H1 (cell line): ENCODE data around the gene MALT1. TPM values are rescaled to one million over a fixed set of nuclear protein-coding genes. Genes with fewer than 3 reads are reported as not detected.

Experiments used
- CTCF ChIA-PET: fragments of 300-600 bp; sonication (Branson Sonifier 250); formaldehyde crosslinking; loops from one replicate; lab custom pipeline; 2021; ENCODE audit not compliant: partially characterized antibody; lab: Charles Lee
- POLR2A ChIA-PET: fragments of 300-600 bp; sonication (Branson Sonifier 250); formaldehyde crosslinking; loops from one replicate; lab custom pipeline; 2021; ENCODE audit warnings: inconsistent platforms; ENCODE audit not compliant: partially characterized antibody; lab: Charles Lee
- DNase-seq, 2 experiments: peaks; one replicate each; pipeline versions ENCODE4 v3.0.0 to v3.0.0-alpha.2; 2010 to 2022; ENCODE audit warnings: low spot score in 2 of 2, low read depth in 1 of 2, mixed read lengths in 1 of 2
- FAIRE-seq: peaks from 2 replicates; lab custom pipeline; 2011; peaks lifted over from hg19 to GRCh38; lab: Jason Lieb, UNC
- H2AFZ ChIP-seq: 2 replicates; pipeline ENCODE4 v1.8.1; 2012; ENCODE audit warnings: low read length, inconsistent platforms
- H2AK5ac ChIP-seq: 2 replicates; pipeline ENCODE4 v1.6.1; 2013; ENCODE audit warnings: low read depth, low read length
- H2BK120ac ChIP-seq: replicated peaks from 2 replicates; pipeline ENCODE3; 2013; ENCODE audit warnings: low read depth, low read length, inconsistent platforms
- H2BK12ac ChIP-seq: 2 replicates; pipeline ENCODE4 v1.6.1; 2013; ENCODE audit warnings: low read depth, low read length
- H2BK15ac ChIP-seq: 2 replicates; pipeline ENCODE4 v1.6.1; 2013; ENCODE audit warnings: low read length
- H2BK20ac ChIP-seq: 2 replicates; pipeline ENCODE4 v1.6.1; 2013; ENCODE audit warnings: low read length
- H2BK5ac ChIP-seq: 2 replicates; pipeline ENCODE4 v1.6.1; 2013; ENCODE audit warnings: low read depth, low read length
- H3K14ac ChIP-seq: 2 replicates; pipeline ENCODE4 v1.6.1; 2013; ENCODE audit warnings: inconsistent platforms; ENCODE audit not compliant: insufficient read length
- H3K18ac ChIP-seq: 2 replicates; pipeline ENCODE4 v1.6.1; 2013; ENCODE audit warnings: low read length; ENCODE audit errors: extremely low read depth
- H3K23ac ChIP-seq: 2 replicates; pipeline ENCODE4 v1.6.1; 2013; ENCODE audit warnings: inconsistent platforms; ENCODE audit not compliant: insufficient read length
- H3K23me2 ChIP-seq: 2 replicates; pipeline ENCODE4 v1.6.1; 2013; ENCODE audit warnings: low read depth, low read length
- H3K27ac ChIP-seq: 2 replicates; pipeline ENCODE4 v1.6.1; 2011; ENCODE audit warnings: low read depth, low read length, inconsistent platforms
- H3K27me3 ChIP-seq, 4 experiments: replicated peaks in 1 of 4; 1 replicate in 1 of 4; 2 replicates in 3 of 4; pipeline versions ENCODE4 v1.6.1 to v1.8.1; 2011 to 2013; ENCODE audit warnings: low read length in 3 of 4, mild to moderate bottlenecking in 3 of 4, inconsistent platforms in 2 of 4, mixed read lengths in 2 of 4, moderate library complexity in 1 of 4; ENCODE audit not compliant: control insufficient read depth in 3 of 4, insufficient read depth in 3 of 4; ENCODE audit errors: extremely low read depth in 1 of 4
- H3K36me3 ChIP-seq, 4 experiments: 2 replicates each; pipeline versions ENCODE4 v1.6.1 to v1.8.1; 2011 to 2013; ENCODE audit warnings: mild to moderate bottlenecking in 4 of 4, low read length in 3 of 4, moderate library complexity in 2 of 4, control low read depth in 1 of 4, inconsistent platforms in 1 of 4; ENCODE audit not compliant: insufficient read depth in 4 of 4, control insufficient read depth in 2 of 4
- H3K4ac ChIP-seq: replicated peaks from 2 replicates; pipeline ENCODE3; 2013; ENCODE audit warnings: low read length, low read depth, mixed read lengths, inconsistent platforms; ENCODE audit not compliant: insufficient read length
- H3K4me1 ChIP-seq, 4 experiments: replicated peaks in 1 of 4; 1 replicate in 1 of 4; 2 replicates in 3 of 4; pipeline versions ENCODE4 v1.6.1 to v1.8.1; 2011 to 2013; ENCODE audit warnings: low read length in 3 of 4, inconsistent platforms in 2 of 4, mixed read lengths in 1 of 4; ENCODE audit not compliant: insufficient read depth in 4 of 4, control insufficient read depth in 3 of 4
- H3K4me2 ChIP-seq, 2 experiments: 2 replicates each; pipeline versions ENCODE4 v1.6.1 to v1.8.1; 2011 to 2013; ENCODE audit warnings: low read depth in 2 of 2, low read length in 2 of 2, control low read depth in 1 of 2, inconsistent platforms in 1 of 2, mild to moderate bottlenecking in 1 of 2; ENCODE audit not compliant: insufficient read depth in 1 of 2
- H3K4me3 ChIP-seq, 4 experiments: fragments of 200-600, 300-600 bp in 1 of 4; sonication (generic), shearing (Covaris generic), sonication (Bioruptor Twin) in 1 of 4; 2 replicates each; pipeline versions ENCODE4 v1.5.1 to v1.8.1; 2011 to 2016; ENCODE audit warnings: low read length in 4 of 4, low read depth in 3 of 4, control low read depth in 2 of 4, inconsistent platforms in 2 of 4, mild to moderate bottlenecking in 2 of 4, mixed read lengths in 1 of 4, moderate library complexity in 1 of 4; ENCODE audit not compliant: insufficient read depth in 2 of 4; ENCODE audit errors: extremely low read depth in 1 of 4
- H3K56ac ChIP-seq: replicated peaks from 2 replicates; pipeline ENCODE3; 2013; ENCODE audit warnings: low read depth, mild to moderate bottlenecking, mixed read lengths, low read length, inconsistent platforms; ENCODE audit not compliant: insufficient read length
- H3K79me1 ChIP-seq: 2 replicates; pipeline ENCODE4 v1.6.1; 2013; ENCODE audit warnings: low read depth, low read length, control low read depth
- H3K79me2 ChIP-seq, 2 experiments: 2 replicates each; pipeline versions ENCODE4 v1.6.1 to v1.8.1; 2012 to 2013; ENCODE audit warnings: low read length in 2 of 2, mild to moderate bottlenecking in 2 of 2, inconsistent platforms in 1 of 2; ENCODE audit not compliant: insufficient read depth in 2 of 2, control insufficient read depth in 1 of 2
- H3K9ac ChIP-seq, 4 experiments: replicated peaks in 1 of 4; 1 replicate in 1 of 4; 2 replicates in 3 of 4; pipeline versions ENCODE4 v1.6.1 to v1.8.1; 2011 to 2013; ENCODE audit warnings: low read depth in 3 of 4, low read length in 3 of 4, control low read depth in 2 of 4, mild to moderate bottlenecking in 2 of 4, moderate library complexity in 2 of 4, inconsistent platforms in 1 of 4; ENCODE audit errors: extremely low read depth in 1 of 4
- H3K9me3 ChIP-seq, 2 experiments: 2 replicates each; pipeline versions ENCODE4 v1.6.1 to v1.8.1; 2012 to 2013; ENCODE audit warnings: mild to moderate bottlenecking in 2 of 2, moderate library complexity in 2 of 2, control low read depth in 1 of 2, inconsistent platforms in 1 of 2, low read depth in 1 of 2, low read length in 1 of 2, mixed read lengths in 1 of 2; ENCODE audit not compliant: insufficient read depth in 2 of 2
- H4K20me1 ChIP-seq, 2 experiments: replicated peaks in 1 of 2; 2 replicates each; pipeline versions ENCODE3 to v1.8.1; 2011 to 2013; ENCODE audit warnings: inconsistent platforms in 2 of 2, low read length in 2 of 2, mild to moderate bottlenecking in 1 of 2; ENCODE audit not compliant: insufficient read depth in 2 of 2, control insufficient read depth in 1 of 2
- H4K5ac ChIP-seq: 2 replicates; pipeline ENCODE4 v1.6.1; 2013; ENCODE audit warnings: low read length, low read depth, mixed read lengths, inconsistent platforms; ENCODE audit not compliant: insufficient read length
- H4K8ac ChIP-seq: 2 replicates; pipeline ENCODE4 v1.8.0; 2013; ENCODE audit warnings: mild to moderate bottlenecking, moderate library complexity, low read length, inconsistent platforms; ENCODE audit not compliant: insufficient read depth; ENCODE audit errors: extremely low read depth
- H4K91ac ChIP-seq: replicated peaks from 2 replicates; pipeline ENCODE3; 2013; ENCODE audit warnings: low read length, mixed read lengths, inconsistent platforms; ENCODE audit not compliant: insufficient read length
- CBX8 ChIP-seq: fragments of 300-800, 300-1000 bp; sonication (generic); IDR thresholded peaks from 2 replicates; pipeline ENCODE4 v1.7.1; 2016; ENCODE audit warnings: low read depth, low read length, borderline replicate concordance
- EZH2 ChIP-seq: fragments of 200-600 bp; sonication (generic); IDR thresholded peaks from 2 replicates; pipeline ENCODE4 v1.7.1; 2012; ENCODE audit warnings: low read depth, mild to moderate bottlenecking, moderate library complexity, low read length, inconsistent platforms; ENCODE audit not compliant: severe bottlenecking
- KDM1A ChIP-seq: fragments of 200-600, 300-600 bp; sonication (generic); IDR thresholded peaks from 2 replicates; pipeline ENCODE4 v1.7.1; 2016; ENCODE audit warnings: mild to moderate bottlenecking, low read length, borderline replicate concordance
- SUZ12 ChIP-seq: fragments of 200-600 bp; sonication (generic); IDR thresholded peaks from 2 replicates; pipeline ENCODE4 v1.6.1; 2012; ENCODE audit warnings: mild to moderate bottlenecking, inconsistent platforms, low read length, moderate library complexity, mixed read lengths
- TAF1 ChIP-seq: IDR thresholded peaks from 2 replicates; pipeline ENCODE4 v1.6.1; 2011; ENCODE audit warnings: mild to moderate bottlenecking, low read depth, low read length
- TCF12 ChIP-seq: IDR thresholded peaks from 2 replicates; pipeline ENCODE4 v1.6.1; 2011; ENCODE audit warnings: low read depth, mild to moderate bottlenecking, low read length
- TEAD4 ChIP-seq: IDR thresholded peaks from 2 replicates; pipeline ENCODE4 v1.6.1; 2012; ENCODE audit warnings: low read depth, low read length, inconsistent platforms, mixed read lengths
- WGBS, 2 experiments: shearing (Covaris generic) in 1 of 2; methylation state at CpG; one replicate each; pipeline versions ENCODE4 v1.1.6 to v1.1.7; 2013 to 2015; ENCODE audit warnings: low lambda C conversion rate in 2 of 2, mixed read lengths in 2 of 2, inconsistent platforms in 1 of 2, low coverage in 1 of 2, missing lambda C conversion rate in 1 of 2; ENCODE audit not compliant: insufficient replicate concordance in 2 of 2, insufficient coverage in 1 of 2, insufficient read length in 1 of 2; ENCODE audit errors: extremely low coverage in 1 of 2, missing lambda C conversion rate in 1 of 2; 5-methylcytosine and 5-hydroxymethylcytosine counted together
- polyA plus RNA-seq, 7 experiments: library from polyadenylated mRNA; depleted of rRNA in 3 of 7; stranded (reverse) in 5 of 7; unstranded in 2 of 7; fragments of >200 nt in 5 of 7; fragments of 200-250 nt in 2 of 7; gene quantifications; 1 replicate in 5 of 7; 2 replicates in 1 of 7; 4 replicates in 1 of 7; pipeline versions ENCODE4 v1.2.1 to v1.2.3, GENCODE V29; 2011 to 2013; ENCODE audit warnings: missing spikeins in 2 of 7, mixed read lengths in 2 of 7
- total RNA-seq: library from RNA; stranded (reverse); fragmentation: NEBNext Ultra II Directional; extraction: Animal tissue kit (Norgen Biotek cat#: 25700); gene quantifications from 2 replicates; pipeline ENCODE4 v1.2.1, GENCODE V29; 2021
- TF ChIP-seq, protein P1 (sequence below): IDR thresholded peaks from 2 replicates; pipeline ENCODE4 v1.6.1; 2012; ENCODE audit warnings: inconsistent platforms
- TF ChIP-seq, protein P2 (sequence below), 3 experiments: IDR thresholded peaks; 1 replicate in 2 of 3; 2 replicates in 1 of 3; pipeline versions ENCODE4 v1.5.1 to v1.6.1; 2011; ENCODE audit warnings: low read length in 3 of 3, mild to moderate bottlenecking in 3 of 3, inconsistent platforms in 2 of 3, low read depth in 1 of 3, moderate library complexity in 1 of 3; ENCODE audit not compliant: insufficient read depth in 1 of 3; ENCODE audit errors: control extremely low read depth in 1 of 3
- TF ChIP-seq, protein P3 (sequence below): IDR thresholded peaks from 2 replicates; pipeline ENCODE4 v1.6.1; 2011; ENCODE audit warnings: low read length, improper control_type of control experiment

Gene MALT1
- total and polyA plus RNA-seq, 2 of the 8 experiments (the other 6 are each of a cell fraction or from before 2014, with no cell fraction given) = 10.7 to 25.9 TPM

DNA sequence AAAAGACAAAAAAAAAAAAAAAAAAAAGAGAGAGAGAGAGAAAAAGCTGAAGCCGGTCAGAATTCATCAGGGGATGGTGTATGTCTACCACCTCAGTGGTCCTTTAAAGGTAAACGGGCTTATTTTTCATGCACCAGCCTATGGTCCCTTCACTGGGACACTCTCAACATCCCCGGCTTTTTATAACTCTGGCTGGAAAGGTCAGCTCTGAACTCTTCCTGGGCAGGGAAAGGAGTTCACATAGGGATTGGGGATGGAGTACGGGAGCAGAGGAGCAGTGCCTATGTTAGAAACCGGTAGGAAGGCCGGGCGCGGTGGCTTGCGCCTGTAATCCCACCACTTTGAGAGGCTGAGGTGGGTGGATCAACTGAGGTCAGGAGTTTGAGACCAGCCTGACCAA, 10.3 kb upstream of the MALT1 start:
- Histone ChIP-seq H2AK5ac (no peak overlapping the region), H2AFZ (no peak overlapping the region), H3K56ac (no peak overlapping the region), H3K4me1 (no peaks in the 10 kb centered on the region), H4K8ac (no peak overlapping the region), H2BK5ac (no peak overlapping the region), H3K27ac (no peak overlapping the region), H3K4me2 (no peak overlapping the region), H2BK15ac (no peak overlapping the region), H3K9ac (no peak overlapping the region), H3K23ac (no peak overlapping the region), H3K23me2 (no peaks in the 10 kb centered on the region), H2BK120ac (no peak overlapping the region), H4K20me1 (no peaks in the 10 kb centered on the region), H2BK20ac (no peak overlapping the region), H3K4ac (no peak overlapping the region), H3K18ac (no peak overlapping the region), H3K36me3 (no peaks in the 10 kb centered on the region), H3K79me1 (no peaks in the 10 kb centered on the region), H3K9me3 (no peaks in the 10 kb centered on the region), H3K14ac (no peak overlapping the region), H3K27me3 (no peaks in the 10 kb centered on the region), H4K5ac (no peak overlapping the region), H2BK12ac (no peak overlapping the region), H3K79me2 (no peaks in the 10 kb centered on the region), H4K91ac (no peak overlapping the region), H3K4me3 (no peak overlapping the region)
- DNase-seq = no peak
- WGBS, 2 experiments = 96% methylated on average over 8 of the region's 9 CpGs; no CpG with 5 or more reads in 1 of the 2 experiments
- ChIA-PET CTCF (interaction anchor here (0.6 to 3.1 kb wide), 10 partner anchors 10 to 131 kb away, joined by 3 to 14 read pairs (median 4); partner anchors contain the start of gene MALT1), POLR2A (interaction anchor here (1.4 kb wide), 1 partner anchor 10 kb away, joined by 8 read pairs; the partner anchor contains the start of gene MALT1)
- FAIRE-seq = no peak
- TF ChIP-seq SUZ12 = no peak
- TF ChIP-seq EZH2 = no peak
- TF ChIP-seq TEAD4 = no peak
- TF ChIP-seq KDM1A = no peak
- TF ChIP-seq, protein P1, sequence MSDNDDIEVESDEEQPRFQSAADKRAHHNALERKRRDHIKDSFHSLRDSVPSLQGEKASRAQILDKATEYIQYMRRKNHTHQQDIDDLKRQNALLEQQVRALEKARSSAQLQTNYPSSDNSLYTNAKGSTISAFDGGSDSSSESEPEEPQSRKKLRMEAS = no peak
- no peak for TF ChIP-seq CBX8
- TF ChIP-seq, protein P2, sequence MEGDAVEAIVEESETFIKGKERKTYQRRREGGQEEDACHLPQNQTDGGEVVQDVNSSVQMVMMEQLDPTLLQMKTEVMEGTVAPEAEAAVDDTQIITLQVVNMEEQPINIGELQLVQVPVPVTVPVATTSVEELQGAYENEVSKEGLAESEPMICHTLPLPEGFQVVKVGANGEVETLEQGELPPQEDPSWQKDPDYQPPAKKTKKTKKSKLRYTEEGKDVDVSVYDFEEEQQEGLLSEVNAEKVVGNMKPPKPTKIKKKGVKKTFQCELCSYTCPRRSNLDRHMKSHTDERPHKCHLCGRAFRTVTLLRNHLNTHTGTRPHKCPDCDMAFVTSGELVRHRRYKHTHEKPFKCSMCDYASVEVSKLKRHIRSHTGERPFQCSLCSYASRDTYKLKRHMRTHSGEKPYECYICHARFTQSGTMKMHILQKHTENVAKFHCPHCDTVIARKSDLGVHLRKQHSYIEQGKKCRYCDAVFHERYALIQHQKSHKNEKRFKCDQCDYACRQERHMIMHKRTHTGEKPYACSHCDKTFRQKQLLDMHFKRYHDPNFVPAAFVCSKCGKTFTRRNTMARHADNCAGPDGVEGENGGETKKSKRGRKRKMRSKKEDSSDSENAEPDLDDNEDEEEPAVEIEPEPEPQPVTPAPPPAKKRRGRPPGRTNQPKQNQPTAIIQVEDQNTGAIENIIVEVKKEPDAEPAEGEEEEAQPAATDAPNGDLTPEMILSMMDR (IDR thresholded peaks at IDR 0.05; ENCODE audit: control extremely low read depth in 1 of 3, insufficient read depth in 1 of 3, low read depth in 1 of 3, low read length in 3 of 3) = no peak
- TF ChIP-seq TCF12 = no peak
- no peak for TF ChIP-seq TAF1
- TF ChIP-seq, protein P3, sequence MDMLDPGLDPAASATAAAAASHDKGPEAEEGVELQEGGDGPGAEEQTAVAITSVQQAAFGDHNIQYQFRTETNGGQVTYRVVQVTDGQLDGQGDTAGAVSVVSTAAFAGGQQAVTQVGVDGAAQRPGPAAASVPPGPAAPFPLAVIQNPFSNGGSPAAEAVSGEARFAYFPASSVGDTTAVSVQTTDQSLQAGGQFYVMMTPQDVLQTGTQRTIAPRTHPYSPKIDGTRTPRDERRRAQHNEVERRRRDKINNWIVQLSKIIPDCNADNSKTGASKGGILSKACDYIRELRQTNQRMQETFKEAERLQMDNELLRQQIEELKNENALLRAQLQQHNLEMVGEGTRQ = no peak
